ENCODE data around the gene AHDC1. TPM values are rescaled to one million over a fixed set of nuclear protein-coding genes. Genes with fewer than 3 reads are reported as not detected.

The AHDC1 gene
- total RNA-seq, 2 donors from 2014 or later = 13.5 to 14.2 TPM

- intact Hi-C loops (cut with DNase I) = no loop called here
- Histone ChIP-seq H3K36me3 (replicated peaks in 1 of 2; ENCODE audit: insufficient read depth in 1 of 2, low read depth in 2 of 2) (no peaks in the 10 kb centered on the region), H3K4me1 (peaks cover 81% of the 10 kb centered on the region), H3K27ac (peak overlapping the region; percentile 88 to 95 (median 91)), H3K9me3 (no peaks in the 10 kb centered on the region), H3K4me3 (no peak overlapping the region), H3K27me3 (no peaks in the 10 kb centered on the region)
- peak; percentile 90 to 96 (median 94) for DNase-seq
- 24 to 27% methylated on average over 7 to 10 of the region's 10 CpGs for WGBS, 2 donors
- peak; percentile 37 to 53 (median 49) for TF ChIP-seq POLR2A (IDR thresholded peaks at IDR 0.05)
- no peak for TF ChIP-seq CTCF (IDR thresholded peaks at IDR 0.05)
- peak; percentile 77 for ATAC-seq
Observed at GRCh38 chr1:27563591-27564471, 40.1 kb downstream of the AHDC1 start.

GRCh38 chr1:27563341-27563590 lies 40.7 kb downstream of the AHDC1 start:
- WGBS, 2 donors = 20 to 34% methylated on average over 1 to 4 of the region's 4 CpGs
- no peak for DNase-seq
- no peak overlapping the region for H3K4me3 ChIP-seq

GRCh38 chr1:27562534-27563340 lies 41.2 kb downstream of the AHDC1 start:
- peak overlapping the region; percentile 88 to 95 (median 91) for H3K27ac ChIP-seq
- ATAC-seq (no peak), DNase-seq (peak in 1 of 4 donors; percentile 17)
- no peaks in the 10 kb centered on the region for H3K27me3 ChIP-seq
- intact Hi-C loops (cut with DNase I) = no loop called here
- no peaks in the 10 kb centered on the region for H3K9me3 ChIP-seq
- TF ChIP-seq POLR2A (IDR thresholded peaks at IDR 0.05) = no peak
- no peak for TF ChIP-seq CTCF (IDR thresholded peaks at IDR 0.05)
- no peak overlapping the region for H3K4me3 ChIP-seq
- no peaks in the 10 kb centered on the region for H3K36me3 ChIP-seq (replicated peaks in 1 of 2; ENCODE audit: insufficient read depth in 1 of 2, low read depth in 2 of 2)
- peaks cover 75% of the 10 kb centered on the region for H3K4me1 ChIP-seq
- WGBS, 2 donors = 74% methylated on average over 10 to 18 of the region's 18 CpGs

More at GRCh38 chr1:27563341-27563590, 40.7 kb downstream of the AHDC1 start:
- Histone ChIP-seq H3K9me3 (no peaks in the 10 kb centered on the region), H3K4me1 (peaks cover 75% of the 10 kb centered on the region), H3K27ac (peak overlapping the region; percentile 88 to 95 (median 91)), H3K27me3 (no peaks in the 10 kb centered on the region), H3K36me3 (replicated peaks in 1 of 2; ENCODE audit: insufficient read depth in 1 of 2, low read depth in 2 of 2) (no peaks in the 10 kb centered on the region)
- no peak for ATAC-seq
- intact Hi-C loops (cut with DNase I) = no loop called here
- TF ChIP-seq CTCF (IDR thresholded peaks at IDR 0.05) = no peak
- TF ChIP-seq POLR2A (IDR thresholded peaks at IDR 0.05) = no peak

GRCh38 chr1:27562021-27562420 lies 41.9 kb downstream of the AHDC1 start:
- Histone ChIP-seq H3K9me3 (no peaks in the 10 kb centered on the region), H3K27ac (peak overlapping the region; percentile 88 to 95 (median 91)), H3K4me3 (no peak overlapping the region), H3K4me1 (peaks cover 75% of the 10 kb centered on the region), H3K36me3 (replicated peaks in 1 of 2; ENCODE audit: insufficient read depth in 1 of 2, low read depth in 2 of 2) (no peaks in the 10 kb centered on the region), H3K27me3 (no peaks in the 10 kb centered on the region)
- WGBS, 2 donors = 73 to 76% methylated on average over 12 to 14 of the region's 20 CpGs
- TF ChIP-seq CTCF (IDR thresholded peaks at IDR 0.05) = no peak
- TF ChIP-seq POLR2A (IDR thresholded peaks at IDR 0.05) = no peak
- DNase-seq (no peak), ATAC-seq (no peak)
- intact Hi-C loops (cut with DNase I) = no loop called here
